DMS153 treated with DMSO at 0.1 percent for 48 hours (cell line): ENCODE data around the gene SYNPO2.
"Not testable (repeated sequence)": the region's sequence is repeated elsewhere in the genome, so short reads cannot be mapped to it uniquely, and the experiment has no call there.

ENCODE experiments used
- DNase-seq: peaks from one replicate; lab custom pipeline; 2025; ENCODE audit not compliant: unreplicated experiment; lab: John Stamatoyannopoulos, UW

SYNPO2 gene

GRCh38 chr4:119053997-119054396 is 165.3 kb downstream of the SYNPO2 start:
- no peak for DNase-seq

- no peak for DNase-seq
These were observed 168.8 kb downstream of the SYNPO2 start for GRCh38 chr4:119057417-119057816.

- no peak for DNase-seq
These were observed 170.6 kb downstream of the SYNPO2 start for GRCh38 chr4:119059221-119059620.

- not testable (repeated sequence) for DNase-seq
These were observed 178.5 kb downstream of the SYNPO2 start for GRCh38 chr4:119067125-119067524.

- not testable (repeated sequence) for DNase-seq
These were observed 179.2 kb downstream of the SYNPO2 start for GRCh38 chr4:119067670-119068360.

GRCh38 chr4:119068529-119068962 is 179.9 kb downstream of the SYNPO2 start:
- no peak for DNase-seq

- no peak for DNase-seq
These were observed 181.6 kb downstream of the SYNPO2 start for GRCh38 chr4:119070301-119070700.

- no peak for DNase-seq
These were observed 192.3 kb downstream of the SYNPO2 start for GRCh38 chr4:119080721-119081541.

- DNase-seq, result no peak
These were observed 192.8 kb downstream of the SYNPO2 start for GRCh38 chr4:119081542-119081859.

- no peak for DNase-seq
These were observed 193.3 kb downstream of the SYNPO2 start for GRCh38 chr4:119081943-119082342.

- DNase-seq, result no peak
These were observed 194.0 kb downstream of the SYNPO2 start for GRCh38 chr4:119082661-119083060.

- DNase-seq, result no peak
These were observed 195.9 kb downstream of the SYNPO2 start for GRCh38 chr4:119084513-119084912.

- DNase-seq, result no peak
These were observed 198.5 kb downstream of the SYNPO2 start for GRCh38 chr4:119087121-119087520.

GRCh38 chr4:119087656-119088055 is 199.0 kb downstream of the SYNPO2 start:
- DNase-seq, result no peak

GRCh38 chr4:119093042-119093827 is 204.6 kb downstream of the SYNPO2 start:
- DNase-seq, result no peak

- no peak for DNase-seq
These were observed 208.7 kb downstream of the SYNPO2 start for GRCh38 chr4:119097282-119097900.

- DNase-seq, result no peak
These were observed 209.7 kb downstream of the SYNPO2 start for GRCh38 chr4:119098306-119098705.

- DNase-seq, result no peak
These were observed 210.7 kb downstream of the SYNPO2 start for GRCh38 chr4:119099227-119099810.

GRCh38 chr4:119100655-119101054 is 212.0 kb downstream of the SYNPO2 start:
- no peak for DNase-seq

GRCh38 chr4:119103263-119103662 is 214.6 kb downstream of the SYNPO2 start:
- DNase-seq, result no peak
